ENCODE measurements around the gene LIFR.
A peak's percentile ranks its signal among the peaks of the same experiment; 100 is the strongest.

Gene LIFR

GRCh38 chr5:38506302-38506701 is 50.1 kb downstream of the LIFR start:
- no peak for DNase-seq

DNA sequence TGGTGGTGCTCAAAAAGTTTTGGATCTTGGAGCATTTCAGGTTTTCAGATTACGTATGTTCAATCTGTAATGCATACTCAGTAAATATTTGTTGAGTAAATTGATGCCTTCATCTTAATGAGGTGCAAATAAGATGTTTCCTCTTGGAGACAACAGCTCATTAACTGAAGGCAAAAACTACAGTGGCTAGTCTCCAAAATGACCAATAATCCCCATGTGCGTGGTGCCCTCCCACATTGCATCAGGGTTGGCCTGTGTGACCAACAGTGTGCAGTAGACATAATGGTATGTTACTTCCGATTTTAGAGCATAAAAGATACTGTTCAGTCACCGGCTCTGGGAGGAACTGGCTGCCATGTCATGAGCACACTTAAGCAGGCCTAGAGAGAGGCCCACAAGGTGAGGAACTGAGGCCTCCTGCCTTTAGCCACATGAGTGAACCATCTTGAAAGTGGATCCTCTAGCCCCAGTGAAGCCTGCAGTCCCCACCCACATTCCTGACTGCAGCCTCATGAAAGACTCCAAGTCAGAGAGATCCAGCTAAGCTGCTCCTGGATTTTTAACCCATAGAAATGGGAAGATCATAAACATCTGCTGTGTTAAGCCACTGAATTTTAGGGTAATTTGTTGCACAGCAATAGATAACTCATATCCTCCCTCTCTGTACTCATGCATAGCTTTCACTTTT is 55.7 kb downstream of the LIFR start:
- DNase-seq: no peak

DNA sequence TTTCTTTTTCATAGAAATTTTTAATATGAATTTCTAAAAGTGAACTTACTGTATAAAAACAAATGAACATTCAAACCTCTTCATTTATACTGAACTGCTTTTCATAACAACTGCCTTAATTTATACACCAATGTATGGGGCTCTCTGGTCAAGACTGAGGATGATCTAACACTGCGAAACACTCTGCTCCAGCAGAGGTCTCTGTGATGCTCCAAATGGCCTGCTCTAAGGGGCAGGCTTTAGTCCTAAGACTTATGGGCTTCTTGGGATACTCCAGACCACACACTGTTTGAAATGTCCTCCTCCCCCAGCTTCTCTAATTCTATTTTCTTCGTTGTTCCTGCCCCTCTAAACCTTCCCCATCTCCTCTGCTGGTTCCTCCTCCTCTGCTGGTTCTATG is 58.5 kb downstream of the LIFR start:
- DNase-seq: no peak

- DNase-seq: peak; percentile 37
These were observed 61.7 kb downstream of the LIFR start for GRCh38 chr5:38494763-38495162.

DNA sequence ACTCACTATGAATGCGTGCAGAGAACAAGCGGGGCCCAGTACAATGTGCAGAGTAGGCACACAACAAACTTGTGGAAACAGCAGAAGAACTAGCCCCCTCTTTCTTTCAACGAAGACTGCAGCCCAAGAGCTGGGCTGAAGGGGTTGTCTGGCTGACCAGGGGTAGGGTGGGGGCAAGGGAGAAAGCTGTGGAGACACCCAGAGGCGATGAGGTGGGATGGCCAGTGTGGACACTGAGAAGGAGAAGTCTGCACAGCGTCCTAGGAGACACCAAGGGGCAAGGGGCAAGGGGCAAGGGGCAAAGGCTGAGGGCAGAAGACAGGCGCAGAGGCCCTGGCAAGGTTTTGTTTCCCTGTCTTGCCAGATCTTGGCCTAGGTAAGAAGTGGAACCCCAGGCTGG is 62.3 kb downstream of the LIFR start:
- no peak for DNase-seq

- no peak for DNase-seq
These were observed 72.5 kb downstream of the LIFR start for GRCh38 chr5:38483805-38484398.

GRCh38 chr5:38479315-38479904 is 77.0 kb downstream of the LIFR start:
- DNase-seq: no peak

GRCh38 chr5:38478878-38479277 is 77.6 kb downstream of the LIFR start:
- DNase-seq: no peak

DNA sequence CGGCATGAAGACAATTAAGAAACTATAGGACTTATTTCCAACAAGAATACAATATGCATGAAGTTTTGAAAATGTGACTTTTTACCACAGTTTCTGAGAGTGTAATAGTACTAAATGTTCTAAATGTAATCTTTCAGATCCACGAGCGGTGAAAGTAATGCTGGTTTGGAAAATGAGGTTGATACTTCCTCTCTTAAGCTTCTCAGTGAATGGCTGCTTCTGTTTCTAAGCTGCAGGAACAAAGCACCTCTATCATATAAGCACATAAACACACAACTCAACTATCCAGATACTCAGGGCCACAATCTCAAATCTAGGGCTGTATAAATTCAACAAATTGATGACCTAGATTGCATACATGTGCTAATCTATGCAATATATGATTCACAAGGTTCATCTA is 78.3 kb downstream of the LIFR start:
- DNase-seq: no peak

DNA sequence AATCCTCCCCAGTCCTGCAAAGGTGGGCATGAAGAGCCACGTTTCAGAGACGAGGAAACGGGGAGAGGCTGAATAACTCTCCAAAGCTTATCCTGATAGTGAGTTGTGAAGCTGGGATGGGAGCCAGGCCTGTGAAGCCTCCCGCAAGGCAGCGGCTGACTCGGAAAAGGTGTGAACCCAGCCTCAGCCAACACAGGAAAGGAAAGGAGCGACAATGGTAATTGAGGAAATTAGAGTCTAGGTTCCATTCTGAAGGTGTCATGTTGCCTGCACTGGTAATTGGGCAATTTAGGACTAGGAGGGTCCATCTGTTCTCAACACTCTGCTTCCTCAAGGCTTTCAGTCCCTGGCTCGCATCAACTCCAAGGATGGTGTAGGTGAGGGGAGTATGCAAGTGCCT is 83.4 kb downstream of the LIFR start:
- peak; percentile 64 for DNase-seq

DNA sequence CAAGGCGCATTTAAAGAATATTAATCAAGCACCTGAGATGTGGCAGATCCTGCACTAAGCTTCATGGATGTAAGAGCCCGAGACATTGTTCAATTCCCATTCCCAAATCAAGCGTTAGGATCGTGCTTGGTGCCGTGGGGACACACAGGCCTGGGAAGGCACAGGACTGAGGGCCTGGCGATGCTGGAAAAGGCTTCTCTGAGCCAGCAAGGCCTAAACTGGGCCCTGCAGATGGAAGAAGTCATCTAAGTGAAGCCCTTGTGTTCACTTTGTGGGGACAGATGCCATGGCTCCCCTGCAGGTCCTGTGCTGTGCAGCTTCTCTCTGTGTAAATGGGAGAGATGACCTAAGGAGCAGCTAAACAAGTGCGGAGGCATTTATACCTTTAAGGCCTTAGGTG is 83.9 kb downstream of the LIFR start:
- no peak for DNase-seq

GRCh38 chr5:38471709-38472108 is 84.7 kb downstream of the LIFR start:
- DNase-seq: no peak

DNA sequence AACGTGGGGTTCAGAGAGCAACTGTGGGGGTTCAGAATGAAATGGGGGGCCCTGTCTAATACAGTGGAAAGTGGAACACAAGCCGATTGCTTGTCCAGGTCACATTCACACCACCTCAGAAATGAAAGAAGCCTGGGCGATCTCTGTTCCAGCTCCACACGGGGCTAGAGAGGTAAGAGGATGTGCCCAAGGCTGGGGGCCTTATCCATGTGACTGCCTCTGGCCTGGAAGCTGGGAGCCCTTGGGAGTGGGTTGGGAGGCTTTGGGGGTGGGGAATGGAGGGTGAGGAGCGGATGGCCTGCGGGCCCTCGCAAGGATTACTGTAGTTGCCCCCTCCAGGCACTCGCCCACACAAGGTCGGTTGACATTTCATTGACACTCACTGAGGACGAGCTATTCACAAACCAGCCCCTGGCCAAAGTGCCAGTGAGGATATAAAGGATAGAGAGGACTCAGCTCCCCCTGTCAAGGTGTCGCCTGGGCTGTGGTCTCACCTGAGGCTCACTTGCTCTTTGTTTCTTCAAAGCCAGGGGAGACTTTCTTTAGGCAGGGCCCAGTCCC is 86.7 kb downstream of the LIFR start:
- DNase-seq: no peak

GRCh38 chr5:38468978-38469706 is 87.3 kb downstream of the LIFR start:
- no peak for DNase-seq

- DNase-seq: no peak
These were observed 88.2 kb downstream of the LIFR start for GRCh38 chr5:38468202-38468673.

GRCh38 chr5:38467353-38468040 is 88.9 kb downstream of the LIFR start:
- no peak for DNase-seq

GRCh38 chr5:38466424-38467189 is 89.8 kb downstream of the LIFR start:
- DNase-seq: no peak

GRCh38 chr5:38465702-38466423 is 90.6 kb downstream of the LIFR start:
- no peak for DNase-seq

DNA sequence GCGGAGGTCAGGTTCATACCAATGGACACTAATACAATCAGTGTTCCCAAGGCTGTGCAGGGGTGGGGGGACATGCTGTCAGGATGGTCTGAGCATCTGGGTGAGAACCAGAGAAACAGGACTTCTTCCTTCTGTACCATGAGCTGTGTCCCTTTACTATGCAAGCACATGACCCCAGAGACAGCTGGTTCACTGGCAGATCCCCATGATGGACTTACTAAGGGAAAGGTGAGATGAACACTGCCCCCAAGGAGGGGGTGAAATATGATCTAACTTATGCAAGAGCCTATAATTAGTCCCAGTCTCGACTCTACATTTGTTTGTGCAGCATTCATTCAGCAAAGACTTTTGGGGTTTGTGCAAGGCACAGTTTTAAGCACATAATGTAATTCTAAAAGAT is 91.4 kb downstream of the LIFR start:
- DNase-seq: peak; percentile 36

- no peak for DNase-seq
These were observed 92.6 kb downstream of the LIFR start for GRCh38 chr5:38463634-38464521.

Data from NCI-H2107 (cell line).